Measurements from ENCODE around the gene OTX1. TPM values are rescaled to one million over a fixed set of nuclear protein-coding genes. Genes with fewer than 3 reads are reported as not detected.
A peak's percentile ranks its signal among the peaks of the same experiment; 100 is the strongest.

The OTX1 gene
- total and polyA plus RNA-seq, 9 of the 15 experiments (the other 6 are each of a cell fraction or from before 2014, with no cell fraction given), result 0.18 to 7.1 (median 0.58) TPM

GRCh38 chr2:63041592-63041991, 9.0 kb upstream of the OTX1 start (continued):
- TF ChIP-seq STAT5B (CRISPR knock-in tag; IDR thresholded peaks at IDR 0.05) (no peak), GTF2A2 (tag; IDR thresholded peaks at IDR 0.05) (no peak), ZBTB8A (IDR thresholded peaks at IDR 0.05; ENCODE audit: partially characterized antibody) (no peak), KAT2B (IDR thresholded peaks at IDR 0.05; ENCODE audit: low read depth, low read length) (no peak), RHOXF2B (CRISPR knock-in tag; conservative IDR thresholded peaks at IDR 0.05) (no peak), ETS2 (tag; IDR thresholded peaks at IDR 0.05; ENCODE audit: borderline replicate concordance, poor library complexity, severe bottlenecking) (no peak), MIER1 (IDR thresholded peaks at IDR 0.05; ENCODE audit: low read depth) (no peak), ILF3 (IDR thresholded peaks at IDR 0.05; ENCODE audit: borderline replicate concordance) (no peak), CLOCK (CRISPR knock-in tag; IDR thresholded peaks at IDR 0.05; ENCODE audit: borderline replicate concordance) (no peak), ZNF655 (CRISPR knock-in tag; IDR thresholded peaks at IDR 0.05) (no peak), NR2C2 (CRISPR knock-in tag; IDR thresholded peaks at IDR 0.05) (no peak), NR2C2 (tag; IDR thresholded peaks at IDR 0.05) (no peak), CEBPG (CRISPR knock-in tag; IDR thresholded peaks at IDR 0.05) (peak; percentile 95), CEBPG (tag; conservative IDR thresholded peaks at IDR 0.05 in 1 of 2, IDR thresholded peaks at IDR 0.05 in 1 of 2) (peak; percentile 83 to 89), FUS (optimal IDR thresholded peaks at IDR 0.05; ENCODE audit: low read depth, low read length) (no peak), FOXJ2 (tag; IDR thresholded peaks at IDR 0.05) (peak; percentile 63; the same call in 1 of the 2 replicates), CBFB (CRISPR knock-in tag; IDR thresholded peaks at IDR 0.05) (no peak), ZNF696 (CRISPR knock-in tag; conservative IDR thresholded peaks at IDR 0.05) (no peak), NUFIP1 (IDR thresholded peaks at IDR 0.05; ENCODE audit: partially characterized antibody) (no peak), ZNF253 (CRISPR knock-in tag; conservative IDR thresholded peaks at IDR 0.05) (no peak), ZNF175 (CRISPR knock-in tag; IDR thresholded peaks at IDR 0.05; ENCODE audit: low read depth) (no peak), NR1H2 (CRISPR knock-in tag; IDR thresholded peaks at IDR 0.05) (no peak), ZKSCAN8 (CRISPR knock-in tag; IDR thresholded peaks at IDR 0.05) (no peak)
- TF ChIP-seq, protein P1, sequence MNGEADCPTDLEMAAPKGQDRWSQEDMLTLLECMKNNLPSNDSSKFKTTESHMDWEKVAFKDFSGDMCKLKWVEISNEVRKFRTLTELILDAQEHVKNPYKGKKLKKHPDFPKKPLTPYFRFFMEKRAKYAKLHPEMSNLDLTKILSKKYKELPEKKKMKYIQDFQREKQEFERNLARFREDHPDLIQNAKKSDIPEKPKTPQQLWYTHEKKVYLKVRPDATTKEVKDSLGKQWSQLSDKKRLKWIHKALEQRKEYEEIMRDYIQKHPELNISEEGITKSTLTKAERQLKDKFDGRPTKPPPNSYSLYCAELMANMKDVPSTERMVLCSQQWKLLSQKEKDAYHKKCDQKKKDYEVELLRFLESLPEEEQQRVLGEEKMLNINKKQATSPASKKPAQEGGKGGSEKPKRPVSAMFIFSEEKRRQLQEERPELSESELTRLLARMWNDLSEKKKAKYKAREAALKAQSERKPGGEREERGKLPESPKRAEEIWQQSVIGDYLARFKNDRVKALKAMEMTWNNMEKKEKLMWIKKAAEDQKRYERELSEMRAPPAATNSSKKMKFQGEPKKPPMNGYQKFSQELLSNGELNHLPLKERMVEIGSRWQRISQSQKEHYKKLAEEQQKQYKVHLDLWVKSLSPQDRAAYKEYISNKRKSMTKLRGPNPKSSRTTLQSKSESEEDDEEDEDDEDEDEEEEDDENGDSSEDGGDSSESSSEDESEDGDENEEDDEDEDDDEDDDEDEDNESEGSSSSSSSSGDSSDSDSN (IDR thresholded peaks at IDR 0.05; ENCODE audit: borderline replicate concordance in 1 of 2, low read depth in 2 of 2, low read length in 2 of 2), result no peak
